Activated CD8-positive, alpha-beta T cell treated with anti-CD3 and anti-CD28 coated beads, Interleukin-2, amount 10 ng/mL, durations not matched to agents 7 days and 5 days (primary cell): ENCODE measurements around the gene PGAM5. TPM values are rescaled to one million over a fixed set of nuclear protein-coding genes. Genes with fewer than 3 reads are reported as not detected.
"Not testable (repeated sequence)": the region's sequence is repeated elsewhere in the genome, so short reads cannot be mapped to it uniquely, and the experiment has no call there.

Experiments used
- ATAC-seq: fragments of 150-1000 bp; cut with Tn5 transposase; one replicate; pipeline ENCODE4 v1.10.0; 2021; ENCODE audit warnings: moderate library complexity
- CTCF ChIA-PET: fragments of 350-600 bp; sonication (Branson Sonifier 250); formaldehyde crosslinking; loops from one replicate; lab custom pipeline; 2021; ENCODE audit warnings: antibody characterized with exemption; lab: Charles Lee
- POLR2A ChIA-PET: fragments of 350-600 bp; sonication (Branson Sonifier 250); formaldehyde crosslinking; loops from one replicate; lab custom pipeline; 2021; ENCODE audit warnings: antibody characterized with exemption; lab: Charles Lee
- DNase-seq: peaks from one replicate; pipeline ENCODE4 v3.0.0-alpha.2; 2020
- H3K27ac Mint-ChIP-seq: one replicate; pipeline ENCODE4 v1.8.0; 2021; ENCODE audit warnings: mild to moderate bottlenecking, mixed read lengths
- H3K27me3 Mint-ChIP-seq: one replicate; pipeline ENCODE4 v1.8.0; 2021; ENCODE audit warnings: low read depth, mixed read lengths
- H3K36me3 Mint-ChIP-seq: one replicate; pipeline ENCODE4 v1.8.0; 2021; ENCODE audit warnings: low read depth, mixed read lengths
- H3K4me1 Mint-ChIP-seq: one replicate; pipeline ENCODE4 v1.8.0; 2021; ENCODE audit warnings: low read depth, mixed read lengths
- H3K4me3 Mint-ChIP-seq: one replicate; pipeline ENCODE4 v1.8.0; 2021; ENCODE audit warnings: mild to moderate bottlenecking, mixed read lengths
- H3K9me3 Mint-ChIP-seq: one replicate; pipeline ENCODE4 v1.8.0; 2022; ENCODE audit warnings: mixed read lengths; ENCODE audit not compliant: insufficient read depth
- total RNA-seq, 2 experiments: library from RNA; stranded (reverse); gene quantifications; one replicate each; pipeline ENCODE4 v1.2.3, GENCODE V29; 2021

The PGAM5 gene
- total RNA-seq, 2 experiments from 2014 or later: 59.3 to 59.8 TPM

DNA sequence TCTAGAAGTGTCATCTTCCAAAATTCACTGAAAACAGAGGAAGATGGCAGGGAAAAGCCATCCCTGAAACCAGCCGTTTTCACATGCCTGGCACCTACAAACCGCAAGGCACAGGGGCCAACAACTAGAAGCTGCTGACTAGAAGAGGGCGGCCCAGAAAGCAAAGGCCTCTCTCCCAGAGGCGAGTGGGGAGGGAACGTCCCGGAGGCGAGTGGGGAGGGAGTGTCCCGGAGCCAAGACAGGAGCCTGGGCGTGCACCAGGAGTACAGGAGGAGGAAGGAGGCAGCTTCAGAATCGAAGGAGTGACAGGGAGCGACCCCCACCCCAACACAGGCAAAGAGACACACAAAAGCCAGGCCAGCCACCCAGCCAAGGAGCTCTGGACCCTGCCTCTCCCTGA is 30.0 kb downstream of the PGAM5 start:
- Mint-ChIP-seq H3K9me3 (no peaks in the 10 kb centered on the region), H3K4me3 (no peak overlapping the region), H3K27ac (no peak overlapping the region), H3K4me1 (peaks cover 7% of the 10 kb centered on the region), H3K27me3 (no peaks in the 10 kb centered on the region), H3K36me3 (peaks cover 81% of the 10 kb centered on the region)
- DNase-seq (no peak), ATAC-seq (no peak)
- ChIA-PET CTCF (no interaction called here), POLR2A (no interaction called here)

DNA sequence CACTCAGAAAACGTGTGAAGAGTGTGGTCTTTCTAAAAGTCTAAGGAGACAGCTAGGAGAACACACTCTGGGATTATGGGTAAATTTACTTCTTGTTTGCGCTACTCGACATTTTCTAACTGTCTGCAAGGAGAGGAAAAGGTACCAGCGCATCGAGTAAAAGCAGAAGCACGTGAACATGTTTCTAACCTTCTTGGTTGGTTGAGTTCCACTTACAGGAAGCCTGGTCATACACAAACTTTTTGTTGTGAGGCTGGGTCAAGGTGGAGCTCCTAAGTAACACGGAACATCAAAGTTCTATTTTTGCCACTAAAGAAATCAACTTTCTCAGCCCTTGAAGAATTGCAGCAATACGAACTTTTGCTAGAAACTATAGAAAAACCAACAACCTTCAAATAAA is 31.0 kb downstream of the PGAM5 start:
- Mint-ChIP-seq H3K36me3 (peaks cover 80% of the 10 kb centered on the region), H3K9me3 (no peaks in the 10 kb centered on the region), H3K4me3 (no peak overlapping the region), H3K4me1 (peaks cover 9% of the 10 kb centered on the region), H3K27me3 (no peaks in the 10 kb centered on the region), H3K27ac (no peak overlapping the region)
- ATAC-seq: no peak
- POLR2A ChIA-PET: interaction anchor here (0.7 kb wide), 1 partner anchor 24 kb away, joined by 3 read pairs; no protein-coding TSS in a partner anchor
- CTCF ChIA-PET: interaction anchor here (1.2 kb wide), 1 partner anchor 26 kb away, joined by 4 read pairs; no protein-coding TSS in a partner anchor
- DNase-seq: no peak

DNA sequence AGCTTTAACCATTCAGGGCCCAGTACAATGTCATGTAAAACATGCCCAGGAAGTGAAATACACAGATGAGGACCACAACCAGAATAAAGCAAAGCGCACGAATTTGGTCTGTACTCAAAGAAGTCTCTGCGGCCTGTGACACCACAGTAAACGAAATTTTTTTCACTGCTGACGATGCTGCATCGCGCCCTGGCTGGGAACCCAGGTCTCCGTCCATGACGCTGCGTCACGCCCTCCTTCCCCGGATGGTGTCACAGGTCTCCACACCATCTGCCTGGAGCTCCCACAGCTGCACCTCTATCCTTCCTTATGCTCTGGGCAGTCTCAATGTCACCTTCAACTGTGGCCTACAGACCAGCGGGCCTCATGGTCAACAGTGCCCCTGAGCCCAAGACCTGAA is 33.2 kb downstream of the PGAM5 start:
- Mint-ChIP-seq H3K9me3 (no peaks in the 10 kb centered on the region), H3K4me3 (no peak overlapping the region), H3K36me3 (peaks cover 87% of the 10 kb centered on the region), H3K27me3 (no peaks in the 10 kb centered on the region), H3K4me1 (peaks cover 9% of the 10 kb centered on the region), H3K27ac (no peak overlapping the region)
- CTCF ChIA-PET: interaction anchor here (0.6 kb wide), 1 partner anchor 46 kb away, joined by 3 read pairs; no protein-coding TSS in a partner anchor
- DNase-seq (no peak), ATAC-seq (no peak)
- POLR2A ChIA-PET: no interaction called here

DNA sequence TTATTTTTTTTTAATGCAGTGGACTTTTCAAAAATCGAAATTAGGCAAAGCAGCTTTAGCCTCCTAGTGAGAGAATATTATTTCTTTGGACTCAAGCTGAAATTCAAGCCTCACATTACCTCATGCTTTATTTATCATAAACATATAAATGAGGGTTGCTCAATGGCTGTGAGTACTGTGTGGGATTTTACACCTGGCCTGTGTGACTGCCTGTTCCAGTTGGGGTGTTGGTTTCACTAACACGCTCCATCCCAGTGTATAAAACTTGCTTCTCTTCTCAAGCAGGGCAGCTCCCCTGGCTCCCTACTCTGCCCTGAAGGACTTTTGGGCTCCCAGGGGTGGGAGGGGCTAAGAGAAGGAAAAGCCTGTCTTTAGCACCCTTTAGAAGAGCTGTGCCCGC is 36.0 kb downstream of the PGAM5 start:
- ATAC-seq (no peak), DNase-seq (no peak)
- Mint-ChIP-seq H3K4me3 (no peak overlapping the region), H3K9me3 (no peaks in the 10 kb centered on the region), H3K36me3 (peaks cover 78% of the 10 kb centered on the region), H3K27ac (no peak overlapping the region), H3K27me3 (no peaks in the 10 kb centered on the region), H3K4me1 (peaks cover 9% of the 10 kb centered on the region)
- CTCF ChIA-PET: no interaction called here
- POLR2A ChIA-PET: no interaction called here

GRCh38 chr12:132747395-132747794 is 36.8 kb downstream of the PGAM5 start:
- peaks cover 9% of the 10 kb centered on the region for H3K4me1 Mint-ChIP-seq
- H3K4me3 Mint-ChIP-seq: no peak overlapping the region
- CTCF ChIA-PET: no interaction called here
- DNase-seq (no peak), ATAC-seq (no peak)
- H3K9me3 Mint-ChIP-seq: no peaks in the 10 kb centered on the region
- POLR2A ChIA-PET: no interaction called here
- no peak overlapping the region for H3K27ac Mint-ChIP-seq
- peaks cover 74% of the 10 kb centered on the region for H3K36me3 Mint-ChIP-seq
- no peaks in the 10 kb centered on the region for H3K27me3 Mint-ChIP-seq

DNA sequence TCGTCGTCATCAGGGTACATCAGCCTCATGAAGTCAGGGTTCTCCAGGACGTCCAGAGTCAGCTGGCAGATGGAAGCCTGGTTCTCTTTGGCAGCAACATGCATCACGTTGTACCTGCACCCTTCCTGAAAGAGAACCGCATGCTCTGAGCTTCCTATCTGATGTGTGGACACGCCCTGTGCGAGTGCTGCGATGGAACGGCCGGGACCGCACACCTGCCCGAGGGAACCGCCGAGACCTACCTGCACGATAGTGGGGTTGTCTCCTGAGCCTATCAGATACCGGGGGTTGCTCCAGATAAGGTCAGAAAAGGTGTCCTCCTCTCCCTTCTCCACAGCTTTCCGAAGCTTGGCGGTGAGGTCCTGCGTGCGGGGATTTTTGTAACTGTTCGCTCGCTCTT is 37.3 kb downstream of the PGAM5 start:
- Mint-ChIP-seq H3K27me3 (no peaks in the 10 kb centered on the region), H3K4me1 (peaks cover 4% of the 10 kb centered on the region), H3K36me3 (peaks cover 73% of the 10 kb centered on the region), H3K27ac (no peak overlapping the region), H3K4me3 (no peak overlapping the region), H3K9me3 (no peaks in the 10 kb centered on the region)
- DNase-seq (no peak), ATAC-seq (no peak)
- POLR2A ChIA-PET: no interaction called here
- CTCF ChIA-PET: no interaction called here

DNA sequence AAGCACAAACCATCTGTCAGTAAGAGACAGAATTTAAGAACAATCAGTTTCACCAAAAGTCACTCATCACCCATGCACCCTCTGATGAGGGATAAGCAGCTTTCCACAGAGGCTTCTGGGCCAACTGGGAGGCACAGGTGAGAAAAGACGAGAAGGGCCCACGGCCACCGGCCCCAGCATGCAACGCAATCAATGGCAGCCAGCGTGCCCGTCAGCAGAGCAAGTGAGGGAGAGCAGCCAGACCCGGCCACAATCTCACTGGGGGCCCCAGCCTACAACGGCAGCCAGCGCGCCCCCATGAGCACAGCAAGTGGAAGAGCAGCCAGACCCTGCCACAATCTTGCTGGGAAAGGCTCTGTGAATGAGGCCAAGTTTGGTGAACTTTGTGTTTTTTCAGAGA is 37.7 kb downstream of the PGAM5 start:
- H3K36me3 Mint-ChIP-seq: peaks cover 71% of the 10 kb centered on the region
- H3K9me3 Mint-ChIP-seq: no peaks in the 10 kb centered on the region
- DNase-seq (no peak), ATAC-seq (no peak)
- no peaks in the 10 kb centered on the region for H3K27me3 Mint-ChIP-seq
- no peak overlapping the region for H3K27ac Mint-ChIP-seq
- no peak overlapping the region for H3K4me3 Mint-ChIP-seq
- CTCF ChIA-PET: no interaction called here
- POLR2A ChIA-PET: no interaction called here
- peaks cover 4% of the 10 kb centered on the region for H3K4me1 Mint-ChIP-seq

DNA sequence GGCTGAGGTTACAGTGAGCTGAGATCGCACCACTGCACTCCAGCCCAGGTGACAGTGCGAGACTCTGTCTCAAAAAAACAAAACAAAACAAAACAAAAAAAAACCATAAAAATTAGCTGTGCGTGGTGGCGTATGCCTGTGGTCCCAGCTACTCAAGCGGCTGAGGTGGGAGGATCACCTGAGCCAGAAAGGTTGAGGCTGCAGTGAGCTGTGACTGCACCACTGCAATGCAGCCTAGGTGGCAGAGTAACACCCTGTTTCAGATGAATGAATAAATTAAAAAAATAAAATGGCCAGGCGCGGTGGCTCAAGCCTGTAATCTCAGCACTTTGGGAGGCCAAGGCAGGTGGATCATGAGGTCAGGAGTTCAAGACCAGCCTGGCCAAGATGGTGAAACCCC is 43.0 kb downstream of the PGAM5 start:
- POLR2A ChIA-PET, DNase-seq, H3K4me3 Mint-ChIP-seq, CTCF ChIA-PET, H3K27me3 Mint-ChIP-seq, H3K9me3 Mint-ChIP-seq, ATAC-seq, H3K27ac Mint-ChIP-seq, H3K4me1 Mint-ChIP-seq: not testable (repeated sequence)
- peaks cover 56% of the 10 kb centered on the region for H3K36me3 Mint-ChIP-seq

DNA sequence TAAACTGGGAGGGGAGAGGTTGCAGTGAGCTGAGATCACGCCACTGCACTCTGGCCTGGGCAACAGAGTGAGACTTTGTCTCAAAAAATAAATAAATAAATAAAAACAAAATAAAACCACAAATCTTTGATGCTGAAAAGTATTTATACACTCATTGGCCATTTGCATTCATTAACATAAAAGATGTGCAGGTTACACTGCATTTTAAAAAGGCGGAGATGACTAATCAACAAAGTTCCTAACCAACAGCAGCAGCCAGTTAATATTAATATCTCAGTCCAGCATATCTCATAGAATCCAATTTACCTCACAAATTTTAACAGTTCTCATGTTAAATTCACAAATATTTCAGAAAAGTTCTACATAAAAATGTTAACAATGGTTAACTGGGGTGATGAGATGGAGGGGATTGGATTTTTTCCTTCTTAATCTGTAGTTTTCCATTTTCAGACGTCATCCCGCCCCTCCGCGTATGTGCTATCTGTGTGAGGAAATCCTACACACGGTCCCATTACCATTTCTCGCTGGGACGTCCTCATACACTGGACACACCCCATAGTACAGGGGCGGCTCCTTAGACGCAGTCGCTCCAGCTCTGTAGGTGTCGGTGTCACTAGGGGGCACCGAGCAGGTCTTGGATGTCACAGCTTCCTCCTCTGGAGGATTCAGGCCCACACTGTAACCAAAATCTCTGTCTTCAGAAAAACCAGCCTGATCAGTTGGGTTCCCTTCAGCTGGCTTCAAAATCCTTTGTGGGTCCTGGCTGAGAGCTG is 43.7 kb downstream of the PGAM5 start:
- Mint-ChIP-seq H3K4me3 (no peak overlapping the region), H3K27ac (no peak overlapping the region), H3K9me3 (no peaks in the 10 kb centered on the region), H3K4me1 (peaks cover 6% of the 10 kb centered on the region), H3K27me3 (no peaks in the 10 kb centered on the region), H3K36me3 (peaks cover 54% of the 10 kb centered on the region)
- peak; percentile 37 for ATAC-seq
- ChIA-PET POLR2A (no interaction called here), CTCF (no interaction called here)
- no peak for DNase-seq

DNA sequence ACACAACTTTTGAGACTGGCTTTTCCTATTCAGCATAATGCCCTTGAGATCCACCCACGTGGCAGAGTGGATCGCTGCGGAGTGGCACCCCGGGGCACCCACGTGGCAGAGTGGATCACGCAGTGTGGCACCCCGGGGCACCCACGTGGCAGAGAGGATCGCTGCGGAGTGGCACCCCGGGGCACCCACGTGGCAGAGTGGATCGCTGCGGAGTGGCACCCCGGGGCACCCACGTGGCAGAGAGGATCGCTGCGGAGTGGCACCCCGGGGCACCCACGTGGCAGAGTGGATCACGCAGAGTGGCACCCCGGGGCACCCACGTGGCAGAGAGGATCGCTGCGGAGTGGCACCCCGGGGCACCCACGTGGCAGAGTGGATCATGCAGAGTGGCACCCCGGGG is 48.2 kb downstream of the PGAM5 start:
- peaks cover 21% of the 10 kb centered on the region for H3K4me1 Mint-ChIP-seq
- H3K9me3 Mint-ChIP-seq, H3K27ac Mint-ChIP-seq, DNase-seq, POLR2A ChIA-PET, H3K4me3 Mint-ChIP-seq, H3K27me3 Mint-ChIP-seq, ATAC-seq: not testable (repeated sequence)
- H3K36me3 Mint-ChIP-seq: peaks cover 48% of the 10 kb centered on the region
- CTCF ChIA-PET: interaction anchor here (1.0 kb wide), 1 partner anchor 10 kb away, joined by 4 read pairs; no protein-coding TSS in a partner anchor

DNA sequence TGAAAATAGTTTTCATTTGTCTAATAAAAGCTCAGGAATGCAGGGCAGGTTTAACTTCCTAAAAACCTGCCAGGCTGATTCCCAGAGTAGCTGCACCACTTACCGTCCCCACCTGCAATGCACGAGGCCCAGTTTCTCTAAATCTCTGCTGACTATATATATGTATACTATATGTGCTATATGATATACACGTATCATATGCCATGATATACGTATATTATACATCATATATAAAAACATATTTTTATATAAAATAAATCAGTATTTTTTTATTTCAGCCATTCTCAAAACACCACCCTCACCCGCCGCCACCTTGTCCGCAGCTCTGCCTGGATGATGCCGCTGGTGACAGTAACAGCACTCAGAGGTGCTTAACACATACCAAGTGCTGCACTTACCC is 48.7 kb downstream of the PGAM5 start:
- ChIA-PET CTCF (interaction anchor here (1.0 kb wide), 1 partner anchor 10 kb away, joined by 4 read pairs; no protein-coding TSS in a partner anchor), POLR2A (no interaction called here)
- peak overlapping the region; percentile 86 for H3K4me3 Mint-ChIP-seq
- H3K27me3 Mint-ChIP-seq: no peaks in the 10 kb centered on the region
- peaks cover 24% of the 10 kb centered on the region for H3K4me1 Mint-ChIP-seq
- ATAC-seq (no peak), DNase-seq (no peak)
- H3K36me3 Mint-ChIP-seq: peaks cover 46% of the 10 kb centered on the region
- H3K9me3 Mint-ChIP-seq: no peaks in the 10 kb centered on the region
- H3K27ac Mint-ChIP-seq: peak overlapping the region; percentile 25
